Loucy (cell line): ENCODE measurements around the gene SOCS6.
"Not testable (repeated sequence)": the region's sequence is repeated elsewhere in the genome, so short reads cannot be mapped to it uniquely, and the experiment has no call there.

Experiments
- H2AFZ ChIP-seq: fragments of 200-600 bp; sonication (generic); 2 replicates; pipeline ENCODE4 v1.6.0; 2016; ENCODE audit warnings: antibody characterized with exemption, mild to moderate bottlenecking, low read length, moderate library complexity
- H3F3A ChIP-seq: fragments of 200-600 bp; 2 replicates; pipeline ENCODE4 v1.6.0; 2016; ENCODE audit warnings: antibody characterized with exemption, low read depth, mild to moderate bottlenecking
- H3K27me3 ChIP-seq: fragments of 200-600 bp; sonication (generic); 2 replicates; pipeline ENCODE4 v1.6.1; 2014; ENCODE audit warnings: low read length, mild to moderate bottlenecking; ENCODE audit not compliant: insufficient read depth, poor library complexity, severe bottlenecking
- H3K36me3 ChIP-seq: fragments of 200-600 bp; sonication (generic); 2 replicates; pipeline ENCODE4 v1.6.1; 2016; ENCODE audit warnings: low read length; ENCODE audit not compliant: insufficient read depth
- H3K4me1 ChIP-seq: fragments of 200-600 bp; sonication (generic); 2 replicates; pipeline ENCODE4 v1.5.1; 2014; ENCODE audit warnings: low read length, mild to moderate bottlenecking; ENCODE audit not compliant: insufficient read depth, poor library complexity, severe bottlenecking
- H3K4me2 ChIP-seq: fragments of 200-600 bp; sonication (generic); 2 replicates; pipeline ENCODE4 v1.6.0; 2014; ENCODE audit warnings: antibody characterized with exemption, low read length, low read depth, mild to moderate bottlenecking; ENCODE audit not compliant: poor library complexity, severe bottlenecking
- H3K4me3 ChIP-seq: fragments of 200-600 bp; sonication (generic); 2 replicates; pipeline ENCODE4 v1.5.1; 2014; ENCODE audit warnings: low read length, mild to moderate bottlenecking, mixed read lengths; ENCODE audit not compliant: poor library complexity, severe bottlenecking
- H3K79me2 ChIP-seq: fragments of 200-600 bp; sonication (generic); 2 replicates; pipeline ENCODE4 v1.6.1; 2014; ENCODE audit warnings: low read length; ENCODE audit not compliant: insufficient read depth
- H3K9ac ChIP-seq: fragments of 200-600 bp; sonication (generic); 2 replicates; pipeline ENCODE4 v1.6.0; 2014; ENCODE audit warnings: mild to moderate bottlenecking, low read depth, low read length, moderate library complexity; ENCODE audit not compliant: poor library complexity, severe bottlenecking
- H3K9me2 ChIP-seq: fragments of 200-600 bp; sonication (generic); replicated peaks from 2 replicates; pipeline ENCODE4 v1.6.1; 2016; ENCODE audit warnings: low read depth, low read length, mixed read lengths
- H3K9me3 ChIP-seq: fragments of 200-600 bp; sonication (generic); 2 replicates; pipeline ENCODE4 v1.6.1; 2014; ENCODE audit warnings: mild to moderate bottlenecking, antibody characterized with exemption, low read length, low read depth; ENCODE audit not compliant: insufficient read depth
- H4K20me1 ChIP-seq: fragments of 200-600 bp; sonication (generic); 2 replicates; pipeline ENCODE4 v1.6.0; 2014; ENCODE audit warnings: antibody characterized with exemption, low read length, mild to moderate bottlenecking; ENCODE audit not compliant: insufficient read depth, poor library complexity, severe bottlenecking
- EZH2phosphoT487 ChIP-seq: fragments of 200-600 bp; IDR thresholded peaks from 2 replicates; pipeline ENCODE4 v1.6.1; 2018; ENCODE audit warnings: antibody characterized with exemption, mild to moderate bottlenecking, moderate library complexity, borderline replicate concordance
- TF ChIP-seq, protein P1 (sequence below): fragments of 200-600 bp; sonication (generic); conservative IDR thresholded peaks from 2 replicates; pipeline ENCODE4 v1.5.1; 2014; ENCODE audit warnings: mild to moderate bottlenecking, antibody characterized with exemption, low read length

SOCS6 gene

DNA sequence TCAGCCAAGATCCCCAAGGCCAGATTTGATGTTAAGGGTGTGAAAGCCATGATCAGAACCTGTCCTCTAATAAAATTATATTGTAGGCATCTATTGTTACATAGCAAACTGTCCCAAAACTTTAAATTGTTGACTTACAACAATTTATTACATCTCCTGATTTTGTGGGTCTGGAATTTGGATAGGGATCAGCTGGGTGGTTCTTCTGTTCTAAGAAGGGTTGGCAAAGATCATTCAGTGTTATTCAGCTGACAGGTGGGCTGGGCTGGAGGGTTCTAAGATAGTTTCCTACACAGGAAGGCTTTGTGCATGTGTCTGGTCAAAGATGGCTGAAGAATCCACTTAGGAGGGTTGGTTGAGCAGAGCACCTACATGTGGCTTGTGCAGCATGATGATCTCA is 50.0 kb downstream of the SOCS6 start:
- Histone ChIP-seq H3K36me3 (no peaks in the 10 kb centered on the region), H3K9ac (no peak overlapping the region)

DNA sequence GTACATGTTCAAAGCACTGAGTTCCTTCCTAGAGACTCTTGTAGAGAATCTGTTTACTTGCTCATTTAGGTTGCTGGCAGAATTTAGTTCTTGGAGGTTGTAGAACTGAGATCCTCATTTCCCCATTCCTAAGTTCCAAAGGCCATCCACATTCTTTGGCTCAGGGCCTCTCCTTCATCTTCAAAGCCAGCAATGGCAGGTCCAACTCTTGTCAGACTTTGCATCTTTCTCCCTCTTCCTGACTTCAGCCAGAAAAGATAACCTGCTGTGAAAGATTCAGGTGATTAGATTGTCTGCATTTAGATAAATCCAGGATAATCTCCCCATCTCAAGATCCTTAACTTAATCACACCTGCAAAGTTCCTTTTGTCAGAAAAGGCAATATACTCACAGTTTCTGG is 51.1 kb downstream of the SOCS6 start:
- Histone ChIP-seq H3K9me3 (no peaks in the 10 kb centered on the region), H3K79me2 (no peaks in the 10 kb centered on the region), H2AFZ (no peak overlapping the region), H3F3A (no peaks in the 10 kb centered on the region), H3K4me2 (no peak overlapping the region), H3K36me3 (no peaks in the 10 kb centered on the region), H4K20me1 (no peaks in the 10 kb centered on the region), H3K9ac (no peak overlapping the region), H3K4me3 (no peak overlapping the region), H3K4me1 (no peaks in the 10 kb centered on the region), H3K27me3 (no peaks in the 10 kb centered on the region), H3K9me2 (no peaks in the 10 kb centered on the region)
- TF ChIP-seq, protein P1, sequence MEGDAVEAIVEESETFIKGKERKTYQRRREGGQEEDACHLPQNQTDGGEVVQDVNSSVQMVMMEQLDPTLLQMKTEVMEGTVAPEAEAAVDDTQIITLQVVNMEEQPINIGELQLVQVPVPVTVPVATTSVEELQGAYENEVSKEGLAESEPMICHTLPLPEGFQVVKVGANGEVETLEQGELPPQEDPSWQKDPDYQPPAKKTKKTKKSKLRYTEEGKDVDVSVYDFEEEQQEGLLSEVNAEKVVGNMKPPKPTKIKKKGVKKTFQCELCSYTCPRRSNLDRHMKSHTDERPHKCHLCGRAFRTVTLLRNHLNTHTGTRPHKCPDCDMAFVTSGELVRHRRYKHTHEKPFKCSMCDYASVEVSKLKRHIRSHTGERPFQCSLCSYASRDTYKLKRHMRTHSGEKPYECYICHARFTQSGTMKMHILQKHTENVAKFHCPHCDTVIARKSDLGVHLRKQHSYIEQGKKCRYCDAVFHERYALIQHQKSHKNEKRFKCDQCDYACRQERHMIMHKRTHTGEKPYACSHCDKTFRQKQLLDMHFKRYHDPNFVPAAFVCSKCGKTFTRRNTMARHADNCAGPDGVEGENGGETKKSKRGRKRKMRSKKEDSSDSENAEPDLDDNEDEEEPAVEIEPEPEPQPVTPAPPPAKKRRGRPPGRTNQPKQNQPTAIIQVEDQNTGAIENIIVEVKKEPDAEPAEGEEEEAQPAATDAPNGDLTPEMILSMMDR: no peak
- no peak for TF ChIP-seq EZH2phosphoT487

More for the DNA sequence above, 50.0 kb downstream of the SOCS6 start:
- no peaks in the 10 kb centered on the region for H3K9me2 ChIP-seq
- no peaks in the 10 kb centered on the region for H3K9me3 ChIP-seq
- H3K27me3 ChIP-seq: no peaks in the 10 kb centered on the region
- no peak for TF ChIP-seq EZH2phosphoT487
- TF ChIP-seq, protein P1: no peak
- H3K4me3 ChIP-seq: no peak overlapping the region
- H3K4me2 ChIP-seq: no peak overlapping the region
- H3K79me2 ChIP-seq: no peaks in the 10 kb centered on the region
- H2AFZ ChIP-seq: no peak overlapping the region
- H3K4me1 ChIP-seq: no peaks in the 10 kb centered on the region
- no peaks in the 10 kb centered on the region for H3F3A ChIP-seq
- no peaks in the 10 kb centered on the region for H4K20me1 ChIP-seq

DNA sequence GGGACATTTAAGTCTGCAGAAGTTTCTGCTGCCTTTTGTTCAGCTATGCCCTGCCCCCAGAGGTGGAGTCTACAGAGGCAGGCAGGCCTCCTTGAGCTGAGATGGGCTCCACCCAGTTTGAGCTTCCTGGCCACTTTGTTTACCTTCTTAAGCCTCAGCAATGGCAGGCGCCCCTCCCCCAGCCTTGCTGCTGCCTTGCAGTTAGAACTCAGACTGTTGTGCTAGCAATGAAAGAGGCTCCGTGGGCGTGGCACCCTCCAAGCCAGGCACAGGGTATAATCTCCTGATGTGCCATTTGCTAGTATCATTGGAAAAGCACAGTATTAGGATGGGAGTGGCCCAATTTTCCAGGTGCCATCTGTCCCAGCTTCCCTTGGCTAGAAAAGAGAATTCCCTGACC is 59.6 kb downstream of the SOCS6 start:
- H3K79me2 ChIP-seq, H3K4me1 ChIP-seq, H3K9me3 ChIP-seq, H3K9me2 ChIP-seq, H2AFZ ChIP-seq, H3K27me3 ChIP-seq, H3K36me3 ChIP-seq, H3F3A ChIP-seq, H3K9ac ChIP-seq, H3K4me3 ChIP-seq, H4K20me1 ChIP-seq, H3K4me2 ChIP-seq: not testable (repeated sequence)

GRCh38 chr18:70349316-70349715 is 60.5 kb downstream of the SOCS6 start:
- no peaks in the 10 kb centered on the region for H3K36me3 ChIP-seq
- no peaks in the 10 kb centered on the region for H3K4me1 ChIP-seq
- no peaks in the 10 kb centered on the region for H3K9me3 ChIP-seq

More at GRCh38 chr18:70349316-70349715, 60.5 kb downstream of the SOCS6 start:
- Histone ChIP-seq H4K20me1 (no peaks in the 10 kb centered on the region), H3K79me2 (no peaks in the 10 kb centered on the region), H2AFZ (no peak overlapping the region), H3K9ac (no peak overlapping the region), H3K27me3 (no peaks in the 10 kb centered on the region), H3K4me3 (no peak overlapping the region), H3F3A (no peaks in the 10 kb centered on the region), H3K4me2 (no peak overlapping the region), H3K9me2 (no peaks in the 10 kb centered on the region)
- TF ChIP-seq, protein P1: no peak
- TF ChIP-seq EZH2phosphoT487: no peak
